Peyer's patch (tissue), 4 donors: ENCODE data around the gene ZCCHC17.

Experiments
- CTCF ChIP-seq, 6 experiments: fragments of 450-650 bp in 4 of 6; fragments of 200-600 bp in 2 of 6; sonication (generic) in 1 of 6; IDR thresholded peaks; one replicate each; pipeline ENCODE4 v1.5.1; 2017 to 2019; ENCODE audit warnings: antibody characterized with exemption in 6 of 6, mild to moderate bottlenecking in 3 of 6, moderate library complexity in 1 of 6
- POLR2A ChIP-seq, 2 donors: fragments of 450-650 bp; IDR thresholded peaks; one replicate each; pipeline ENCODE4 v1.5.1; 2017; ENCODE audit warnings: antibody characterized with exemption in 2 of 2, mild to moderate bottlenecking in 2 of 2, moderate library complexity in 2 of 2

GRCh38 chr1:31318146-31318545 lies 21.3 kb downstream of the ZCCHC17 start:
- TF ChIP-seq CTCF (IDR thresholded peaks at IDR 0.05) (no peak), POLR2A (IDR thresholded peaks at IDR 0.05) (no peak)
